Measurements from ENCODE around the gene SH3TC1. TPM values are rescaled to one million over a fixed set of nuclear protein-coding genes. Genes with fewer than 3 reads are reported as not detected.

Gene SH3TC1
- total RNA-seq, 1 experiment from 2014 or later, result 7.8 TPM

DNA sequence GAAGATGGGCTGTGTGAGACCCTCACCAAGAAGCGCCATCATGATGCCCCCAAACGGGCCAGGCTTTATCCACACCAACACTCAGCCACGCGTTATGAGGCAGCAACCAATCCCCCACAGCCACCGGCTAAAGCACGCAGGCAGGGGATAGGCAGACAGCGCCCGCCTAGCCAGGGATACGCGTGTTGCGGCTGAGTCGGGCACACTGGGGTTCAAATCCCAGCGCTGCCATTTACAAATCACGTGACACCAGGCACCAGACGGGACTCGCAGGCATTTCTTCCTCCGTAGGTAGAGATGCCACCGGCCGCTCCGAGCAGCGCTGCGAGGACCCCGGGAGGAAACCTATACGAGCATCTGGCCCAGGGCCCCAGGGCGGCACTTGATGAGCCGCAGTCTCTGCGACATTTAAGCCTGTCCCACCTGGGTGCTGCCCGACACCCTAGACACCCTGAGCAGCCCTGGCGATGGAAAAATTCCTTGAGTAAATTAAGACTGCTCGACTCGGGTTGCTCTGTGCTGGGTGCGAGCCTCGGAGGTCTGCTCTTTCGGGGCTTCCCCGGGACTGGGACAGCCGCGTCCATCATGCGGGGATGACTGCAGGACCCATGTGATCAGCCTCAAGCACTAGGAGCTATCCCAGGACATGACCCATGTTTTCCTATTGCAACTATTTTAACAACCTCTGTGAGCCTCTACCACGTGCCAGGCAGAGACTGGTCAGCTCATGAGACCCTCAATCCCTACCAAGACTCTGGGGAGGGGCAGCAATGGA is 46.8 kb upstream of the SH3TC1 start:
- Mint-ChIP-seq H3K4me1 (ENCODE audit: low read depth, unreplicated experiment) (no peaks in the 10 kb centered on the region), H3K36me3 (ENCODE audit: insufficient read depth, unreplicated experiment) (no peaks in the 10 kb centered on the region), H3K27ac (ENCODE audit: unreplicated experiment) (no peak overlapping the region), H3K27me3 (ENCODE audit: unreplicated experiment) (peaks cover 48% of the 10 kb centered on the region), H3K4me3 (ENCODE audit: low read depth, unreplicated experiment) (no peak overlapping the region), H3K9me3 (ENCODE audit: low read depth, unreplicated experiment) (no peaks in the 10 kb centered on the region)
- TF ChIP-seq CTCF (IDR thresholded peaks at IDR 0.05; ENCODE audit: unreplicated experiment), result no peak
- no TSS peak for BruUV-seq (replicated peaks)
- CTCF ChIA-PET, result no interaction called here
- intact Hi-C loops (cut with micrococcal nuclease; ENCODE audit: unreplicated experiment), result no loop called here
- no peak for DNase-seq

- intact Hi-C loops (cut with micrococcal nuclease; ENCODE audit: unreplicated experiment), result no loop called here
- no peak for DNase-seq
- H3K27ac Mint-ChIP-seq (ENCODE audit: unreplicated experiment), result no peak overlapping the region
- H3K36me3 Mint-ChIP-seq (ENCODE audit: insufficient read depth, unreplicated experiment), result no peaks in the 10 kb centered on the region
- BruUV-seq (replicated peaks), result no TSS peak
- peaks cover 49% of the 10 kb centered on the region for H3K27me3 Mint-ChIP-seq (ENCODE audit: unreplicated experiment)
- H3K4me1 Mint-ChIP-seq (ENCODE audit: low read depth, unreplicated experiment), result no peaks in the 10 kb centered on the region
- CTCF ChIA-PET, result interaction anchor here (0.5 kb wide), 1 partner anchor 10 kb away, joined by 4 read pairs; no protein-coding TSS in a partner anchor
- TF ChIP-seq CTCF (IDR thresholded peaks at IDR 0.05; ENCODE audit: unreplicated experiment), result no peak
- no peak overlapping the region for H3K4me3 Mint-ChIP-seq (ENCODE audit: low read depth, unreplicated experiment)
- no peaks in the 10 kb centered on the region for H3K9me3 Mint-ChIP-seq (ENCODE audit: low read depth, unreplicated experiment)
Measured at GRCh38 chr4:8152865-8153257, 46.2 kb upstream of the SH3TC1 start.

DNA sequence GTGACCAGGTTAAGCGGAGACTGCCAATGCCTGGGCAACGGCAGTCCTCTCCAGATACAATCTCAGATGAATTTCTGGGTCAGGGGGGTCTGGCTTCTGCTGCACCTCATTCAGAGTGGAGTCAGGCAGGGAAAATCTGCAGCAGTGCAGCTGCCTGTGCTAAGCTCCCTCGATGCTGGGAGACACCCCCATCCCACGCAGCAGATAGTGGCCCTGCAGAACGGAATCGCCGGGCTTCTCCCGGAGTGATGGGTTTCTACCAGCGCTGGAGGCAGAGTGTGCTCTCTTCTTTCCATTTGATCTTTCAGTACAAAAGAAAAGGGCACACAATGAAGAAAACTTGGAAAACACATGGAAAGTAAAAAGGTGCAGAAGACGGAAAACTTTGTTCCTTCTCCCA is 45.6 kb upstream of the SH3TC1 start:
- CTCF ChIA-PET, result interaction anchor here (0.5 kb wide), 1 partner anchor 9 kb away, joined by 4 read pairs; no protein-coding TSS in a partner anchor
- no peaks in the 10 kb centered on the region for H3K9me3 Mint-ChIP-seq (ENCODE audit: low read depth, unreplicated experiment)
- no peak for DNase-seq
- peaks cover 44% of the 10 kb centered on the region for H3K27me3 Mint-ChIP-seq (ENCODE audit: unreplicated experiment)
- no peaks in the 10 kb centered on the region for H3K4me1 Mint-ChIP-seq (ENCODE audit: low read depth, unreplicated experiment)
- intact Hi-C loops (cut with micrococcal nuclease; ENCODE audit: unreplicated experiment), result no loop called here
- H3K36me3 Mint-ChIP-seq (ENCODE audit: insufficient read depth, unreplicated experiment), result no peaks in the 10 kb centered on the region
- TF ChIP-seq CTCF (IDR thresholded peaks at IDR 0.05; ENCODE audit: unreplicated experiment), result no peak
- BruUV-seq (replicated peaks), result no TSS peak
- H3K27ac Mint-ChIP-seq (ENCODE audit: unreplicated experiment), result no peak overlapping the region
- H3K4me3 Mint-ChIP-seq (ENCODE audit: low read depth, unreplicated experiment), result no peak overlapping the region

DNA sequence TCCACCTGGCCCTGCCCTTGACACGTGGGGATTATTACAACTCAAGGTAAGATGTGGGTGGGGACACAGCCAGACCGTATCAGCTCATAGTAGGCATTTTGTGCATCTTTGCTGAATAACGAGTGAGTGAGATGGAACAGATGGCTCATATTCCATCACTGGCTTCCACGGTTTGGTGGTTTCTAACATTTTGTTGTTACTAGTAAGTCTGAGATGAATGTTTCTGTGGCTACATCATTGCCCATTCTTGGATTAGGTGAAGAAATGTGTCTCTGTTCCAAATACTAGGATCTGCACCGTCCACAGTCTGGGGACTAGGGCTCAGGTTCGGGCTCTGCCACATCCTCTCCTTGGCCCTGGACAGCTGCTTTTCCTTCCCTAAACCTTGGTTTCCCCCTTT is 44.0 kb upstream of the SH3TC1 start:
- Mint-ChIP-seq H3K27me3 (ENCODE audit: unreplicated experiment) (peaks cover 53% of the 10 kb centered on the region), H3K4me3 (ENCODE audit: low read depth, unreplicated experiment) (no peak overlapping the region), H3K36me3 (ENCODE audit: insufficient read depth, unreplicated experiment) (peaks cover 6% of the 10 kb centered on the region), H3K4me1 (ENCODE audit: low read depth, unreplicated experiment) (no peaks in the 10 kb centered on the region), H3K9me3 (ENCODE audit: low read depth, unreplicated experiment) (no peaks in the 10 kb centered on the region), H3K27ac (ENCODE audit: unreplicated experiment) (no peak overlapping the region)
- DNase-seq, result no peak
- TF ChIP-seq CTCF (IDR thresholded peaks at IDR 0.05; ENCODE audit: unreplicated experiment), result no peak
- intact Hi-C loops (cut with micrococcal nuclease; ENCODE audit: unreplicated experiment), result no loop called here
- BruUV-seq (replicated peaks), result no TSS peak
- CTCF ChIA-PET, result no interaction called here

Measured in Calu3 (cell line).